Epithelial cell of esophagus (primary cell): ENCODE results near the gene ATF4.
"Not testable (repeated sequence)": the region's sequence is repeated elsewhere in the genome, so short reads cannot be mapped to it uniquely, and the experiment has no call there.

Source experiments
- DNase-seq: peaks from one replicate; pipeline ENCODE4 v3.0.0; 2010; ENCODE audit warnings: low read depth
- H3K4me3 ChIP-seq: 2 replicates; pipeline ENCODE4 v1.5.1; 2011; ENCODE audit warnings: mild to moderate bottlenecking, low read length, control low read depth
- TF ChIP-seq, protein P1 (sequence below): IDR thresholded peaks from 2 replicates; pipeline ENCODE4 v1.5.1; 2011; ENCODE audit warnings: low read depth, mild to moderate bottlenecking, low read length, control low read depth, inconsistent platforms; ENCODE audit not compliant: insufficient read depth; ENCODE audit errors: missing control alignments

Gene ATF4

DNA sequence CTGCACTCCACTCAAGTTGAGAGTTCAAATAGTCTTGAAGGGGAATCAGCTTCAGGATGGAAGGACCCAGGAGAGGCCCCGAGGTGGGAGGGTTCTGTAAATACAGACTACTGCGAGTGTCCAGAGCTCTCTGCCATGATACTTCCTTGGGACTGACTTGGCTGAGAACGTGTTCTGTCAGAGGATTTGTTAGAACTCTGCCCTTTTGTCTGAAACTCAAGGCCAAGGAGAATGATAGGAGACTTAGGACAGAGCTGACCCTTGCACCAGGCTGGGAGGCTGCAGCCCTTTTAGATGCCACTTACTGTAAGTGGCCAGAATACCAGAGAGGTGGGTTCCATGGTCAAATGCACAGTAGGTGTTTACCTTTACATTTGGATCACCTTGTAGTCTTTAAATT is 2.9 kb upstream of the ATF4 start:
- no peak overlapping the region for H3K4me3 ChIP-seq
- TF ChIP-seq, protein P1, sequence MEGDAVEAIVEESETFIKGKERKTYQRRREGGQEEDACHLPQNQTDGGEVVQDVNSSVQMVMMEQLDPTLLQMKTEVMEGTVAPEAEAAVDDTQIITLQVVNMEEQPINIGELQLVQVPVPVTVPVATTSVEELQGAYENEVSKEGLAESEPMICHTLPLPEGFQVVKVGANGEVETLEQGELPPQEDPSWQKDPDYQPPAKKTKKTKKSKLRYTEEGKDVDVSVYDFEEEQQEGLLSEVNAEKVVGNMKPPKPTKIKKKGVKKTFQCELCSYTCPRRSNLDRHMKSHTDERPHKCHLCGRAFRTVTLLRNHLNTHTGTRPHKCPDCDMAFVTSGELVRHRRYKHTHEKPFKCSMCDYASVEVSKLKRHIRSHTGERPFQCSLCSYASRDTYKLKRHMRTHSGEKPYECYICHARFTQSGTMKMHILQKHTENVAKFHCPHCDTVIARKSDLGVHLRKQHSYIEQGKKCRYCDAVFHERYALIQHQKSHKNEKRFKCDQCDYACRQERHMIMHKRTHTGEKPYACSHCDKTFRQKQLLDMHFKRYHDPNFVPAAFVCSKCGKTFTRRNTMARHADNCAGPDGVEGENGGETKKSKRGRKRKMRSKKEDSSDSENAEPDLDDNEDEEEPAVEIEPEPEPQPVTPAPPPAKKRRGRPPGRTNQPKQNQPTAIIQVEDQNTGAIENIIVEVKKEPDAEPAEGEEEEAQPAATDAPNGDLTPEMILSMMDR, result no peak
- DNase-seq, result no peak

DNA sequence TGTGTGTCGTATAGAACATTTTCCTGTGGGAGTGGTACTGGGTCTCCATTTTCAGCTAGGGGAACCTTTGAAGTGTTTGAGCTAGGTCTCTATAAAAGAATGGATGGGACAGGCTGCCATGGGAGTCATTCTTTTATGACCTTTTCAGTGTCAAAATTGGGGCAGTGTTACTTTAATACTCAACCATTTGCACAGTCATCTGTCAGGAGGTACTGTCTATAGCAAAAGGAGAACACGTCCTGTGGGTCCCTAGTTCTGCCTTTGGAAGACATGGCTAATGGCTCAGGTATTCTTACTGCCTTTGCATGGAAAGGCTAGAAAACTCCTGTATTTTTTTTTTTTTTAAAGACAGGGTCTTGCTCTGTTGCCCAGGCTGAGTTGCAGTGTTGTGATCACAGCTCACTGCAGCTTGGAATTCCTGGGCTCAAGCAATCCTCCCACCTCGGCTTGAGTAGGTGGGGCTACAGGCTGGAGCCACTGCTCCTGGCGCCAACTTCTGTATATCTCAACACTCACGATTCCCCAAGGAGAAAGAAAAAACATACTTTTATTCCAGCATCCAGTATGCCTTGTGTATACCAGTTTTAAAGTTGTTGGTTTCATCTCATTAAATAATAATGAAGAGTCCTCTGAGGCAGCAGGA is 2.1 kb upstream of the ATF4 start:
- H3K4me3 ChIP-seq, result no peak overlapping the region
- TF ChIP-seq, protein P1, result no peak
- no peak for DNase-seq

DNA sequence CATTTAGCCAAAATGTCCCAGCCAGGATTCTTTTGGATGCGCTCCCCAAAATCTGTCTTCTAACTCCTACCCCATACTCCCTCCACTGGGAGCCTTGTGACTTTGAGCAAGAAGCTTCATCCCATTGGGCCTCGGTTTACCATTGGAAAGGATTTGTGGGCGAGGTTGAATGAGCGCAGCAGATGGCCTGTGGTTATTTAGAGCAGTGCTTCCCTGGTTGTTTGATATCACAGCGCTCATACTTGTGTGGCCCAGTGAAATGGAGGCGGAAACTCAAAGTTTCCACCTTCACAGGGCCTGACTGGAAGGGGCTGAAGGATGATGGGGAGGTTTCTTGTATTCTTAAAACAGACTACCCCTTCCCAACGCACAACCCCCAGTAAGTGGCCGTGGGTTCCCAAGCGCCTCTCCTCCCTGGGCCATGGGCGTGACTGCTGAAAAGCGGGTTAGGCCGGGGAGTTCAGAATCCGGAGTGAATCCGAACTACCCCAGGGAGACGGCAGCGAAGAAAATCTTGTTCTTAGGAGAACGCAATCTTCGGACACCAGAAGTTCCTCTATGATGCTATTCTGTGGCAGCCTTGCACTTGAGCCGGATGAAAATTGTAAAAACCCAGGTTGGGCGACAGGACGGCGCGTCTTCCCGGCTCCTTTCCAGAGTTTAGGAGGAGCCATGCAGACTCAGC is 1.2 kb upstream of the ATF4 start:
- TF ChIP-seq, protein P1, result no peak
- H3K4me3 ChIP-seq, result peak overlapping the region; percentile 80
- DNase-seq, result no peak

DNA sequence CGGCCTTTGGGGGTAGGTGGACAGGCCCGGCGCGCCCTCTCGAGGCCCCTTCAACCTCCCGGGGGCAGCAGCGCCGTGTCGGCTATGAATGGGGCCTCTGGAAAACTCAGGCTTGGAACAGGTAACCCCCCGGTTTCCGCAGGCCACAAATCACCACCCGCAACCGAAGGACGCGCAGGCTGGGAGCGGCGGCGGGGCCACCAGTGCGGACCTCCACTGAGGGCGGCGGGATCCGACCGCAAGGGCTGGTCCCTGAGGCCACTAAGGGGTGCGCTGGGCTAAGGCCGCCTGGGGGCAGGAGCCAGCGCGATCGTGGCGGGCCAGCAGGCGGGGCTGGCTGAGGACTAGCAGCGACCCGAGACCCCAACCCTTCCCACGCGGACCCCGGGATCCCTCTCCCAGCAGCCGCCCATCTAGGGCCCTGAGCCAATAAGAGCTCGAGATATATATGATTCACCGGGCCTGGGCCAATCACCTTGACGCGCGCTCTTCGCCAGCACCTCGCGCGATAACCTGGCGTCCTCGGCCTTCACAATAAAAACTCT is 609 bp upstream of the ATF4 start:
- TF ChIP-seq, protein P1, result peak; percentile 15
- DNase-seq, result peak; percentile 99

DNA sequence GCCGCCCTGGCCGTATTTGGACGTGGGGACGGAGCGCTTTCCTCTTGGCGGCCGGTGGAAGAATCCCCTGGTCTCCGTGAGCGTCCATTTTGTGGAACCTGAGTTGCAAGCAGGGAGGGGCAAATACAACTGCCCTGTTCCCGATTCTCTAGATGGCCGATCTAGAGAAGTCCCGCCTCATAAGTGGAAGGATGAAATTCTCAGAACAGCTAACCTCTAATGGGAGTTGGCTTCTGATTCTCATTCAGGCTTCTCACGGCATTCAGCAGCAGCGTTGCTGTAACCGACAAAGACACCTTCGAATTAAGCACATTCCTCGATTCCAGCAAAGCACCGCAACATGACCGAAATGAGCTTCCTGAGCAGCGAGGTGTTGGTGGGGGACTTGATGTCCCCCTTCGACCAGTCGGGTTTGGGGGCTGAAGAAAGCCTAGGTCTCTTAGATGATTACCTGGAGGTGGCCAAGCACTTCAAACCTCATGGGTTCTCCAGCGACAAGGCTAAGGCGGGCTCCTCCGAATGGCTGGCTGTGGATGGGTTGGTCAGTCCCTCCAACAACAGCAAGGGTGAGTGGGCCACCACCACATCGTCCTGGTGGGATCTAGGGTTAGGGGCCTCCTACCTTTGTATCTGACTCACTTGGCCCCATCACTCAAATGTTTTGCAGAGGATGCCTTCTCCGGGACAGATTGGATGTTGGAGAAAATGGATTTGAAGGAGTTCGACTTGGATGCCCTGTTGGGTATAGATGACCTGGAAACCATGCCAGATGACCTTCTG is 934 bp downstream of the ATF4 start:
- peak overlapping the region; percentile 80 for H3K4me3 ChIP-seq
- peak; percentile 69 for DNase-seq

More for the DNA sequence above, 609 bp upstream of the ATF4 start:
- H3K4me3 ChIP-seq, result peak overlapping the region; percentile 80

DNA sequence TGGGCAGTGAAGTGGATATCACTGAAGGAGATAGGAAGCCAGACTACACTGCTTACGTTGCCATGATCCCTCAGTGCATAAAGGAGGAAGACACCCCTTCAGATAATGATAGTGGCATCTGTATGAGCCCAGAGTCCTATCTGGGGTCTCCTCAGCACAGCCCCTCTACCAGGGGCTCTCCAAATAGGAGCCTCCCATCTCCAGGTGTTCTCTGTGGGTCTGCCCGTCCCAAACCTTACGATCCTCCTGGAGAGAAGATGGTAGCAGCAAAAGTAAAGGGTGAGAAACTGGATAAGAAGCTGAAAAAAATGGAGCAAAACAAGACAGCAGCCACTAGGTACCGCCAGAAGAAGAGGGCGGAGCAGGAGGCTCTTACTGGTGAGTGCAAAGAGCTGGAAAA is 1.7 kb downstream of the ATF4 start:
- not testable (repeated sequence) for DNase-seq
- peak overlapping the region; percentile 80 for H3K4me3 ChIP-seq

DNA sequence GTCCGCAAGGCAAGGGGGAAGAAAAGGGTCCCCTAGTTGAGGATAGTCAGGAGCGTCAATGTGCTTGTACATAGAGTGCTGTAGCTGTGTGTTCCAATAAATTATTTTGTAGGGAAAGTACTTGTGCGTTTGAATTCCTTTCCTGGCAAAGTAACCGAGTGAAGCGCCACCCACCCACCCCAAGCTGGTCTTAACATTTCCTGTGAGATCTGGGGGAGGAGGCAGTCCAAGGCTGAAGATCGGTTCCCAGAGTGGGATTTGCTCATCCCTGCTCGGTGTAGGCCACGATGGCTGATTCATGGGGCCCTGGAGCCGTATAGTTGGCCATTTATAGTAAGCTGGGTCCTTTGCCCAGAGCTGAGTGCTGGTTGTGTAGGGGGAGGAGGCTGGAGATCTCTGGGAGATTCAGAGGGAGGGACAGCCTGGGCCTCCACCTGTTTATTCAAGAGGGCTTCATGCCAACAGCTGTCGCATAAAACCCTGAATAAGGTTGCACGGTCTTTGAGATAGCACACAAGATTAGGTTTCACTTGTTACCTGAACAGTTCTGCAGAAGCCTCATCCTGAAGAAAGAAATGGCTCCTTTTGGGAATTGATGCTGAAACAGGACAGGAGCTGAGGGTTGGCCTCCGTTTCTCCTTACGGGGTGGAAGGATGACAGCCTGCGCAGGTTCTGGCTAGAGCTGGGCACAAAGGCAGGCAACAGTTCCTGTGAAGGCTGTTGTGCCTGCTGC is 2.4 kb downstream of the ATF4 start:
- peak overlapping the region; percentile 80 for H3K4me3 ChIP-seq
- TF ChIP-seq, protein P1, result no peak
- DNase-seq, result peak; percentile 70
